WI38 (cell line): ENCODE data around the gene EPB41L4A.

Source experiments
- H3K4me3 ChIP-seq: 2 replicates; pipeline ENCODE4 v1.5.1; 2011; ENCODE audit warnings: low read depth, mild to moderate bottlenecking, control low read depth, low read length
- CTCF ChIP-seq: IDR thresholded peaks from 2 replicates; pipeline ENCODE4 v1.5.1; 2012; ENCODE audit warnings: low read depth, mild to moderate bottlenecking, control low read depth, low read length

The EPB41L4A gene

GRCh38 chr5:112388739-112389138 is 30.3 kb downstream of the EPB41L4A start:
- TF ChIP-seq CTCF: no peak

GRCh38 chr5:112388074-112388473 is 31.0 kb downstream of the EPB41L4A start:
- no peak overlapping the region for H3K4me3 ChIP-seq
- TF ChIP-seq CTCF: no peak

More at GRCh38 chr5:112388739-112389138, 30.3 kb downstream of the EPB41L4A start:
- no peak overlapping the region for H3K4me3 ChIP-seq

- TF ChIP-seq CTCF: no peak
- no peak overlapping the region for H3K4me3 ChIP-seq
These were observed 32.3 kb downstream of the EPB41L4A start for GRCh38 chr5:112386766-112387165.

GRCh38 chr5:112385969-112386368 is 33.1 kb downstream of the EPB41L4A start:
- TF ChIP-seq CTCF: no peak
- H3K4me3 ChIP-seq: no peak overlapping the region

- TF ChIP-seq CTCF: no peak
- no peak overlapping the region for H3K4me3 ChIP-seq
These were observed 33.5 kb downstream of the EPB41L4A start for GRCh38 chr5:112385566-112385965.

GRCh38 chr5:112384523-112384922 is 34.6 kb downstream of the EPB41L4A start:
- TF ChIP-seq CTCF: no peak
- H3K4me3 ChIP-seq: no peak overlapping the region

- no peak for TF ChIP-seq CTCF
- H3K4me3 ChIP-seq: no peak overlapping the region
These were observed 36.2 kb downstream of the EPB41L4A start for GRCh38 chr5:112382886-112383285.
